PFSK-1 (cell line): ENCODE measurements around the gene STIM1.
A peak's percentile ranks its signal among the peaks of the same experiment; 100 is the strongest.

Experiments used
- FOXP2 ChIP-seq: optimal IDR thresholded peaks from 2 replicates; pipeline ENCODE3; 2011; ENCODE audit warnings: borderline replicate concordance, control low read depth, inconsistent platforms; ENCODE audit not compliant: insufficient read depth; ENCODE audit errors: extremely low read length, extremely low read depth
- POLR2AphosphoS5 ChIP-seq: IDR thresholded peaks from 2 replicates; pipeline ENCODE4 v1.6.1; 2012; ENCODE audit warnings: low read depth, mild to moderate bottlenecking, control low read depth, low read length, moderate library complexity
- SIN3A ChIP-seq: IDR thresholded peaks from 2 replicates; pipeline ENCODE4 v1.6.1; 2012; ENCODE audit warnings: mild to moderate bottlenecking, low read length, moderate library complexity, borderline replicate concordance; ENCODE audit not compliant: insufficient read depth
- TAF1 ChIP-seq: IDR thresholded peaks from 2 replicates; pipeline ENCODE4 v1.6.1; 2012; ENCODE audit warnings: low read length, control low read depth, borderline replicate concordance; ENCODE audit not compliant: insufficient read depth
- TF ChIP-seq, protein P1 (sequence below), 2 experiments: IDR thresholded peaks; 2 replicates each; pipeline versions ENCODE4 v1.6.1 to v1.8.0; 2011 to 2012; ENCODE audit warnings: low read depth in 2 of 2, low read length in 2 of 2, control low read depth in 1 of 2, inconsistent platforms in 1 of 2, mild to moderate bottlenecking in 1 of 2, moderate library complexity in 1 of 2; ENCODE audit not compliant: insufficient read depth in 1 of 2

The STIM1 gene

DNA sequence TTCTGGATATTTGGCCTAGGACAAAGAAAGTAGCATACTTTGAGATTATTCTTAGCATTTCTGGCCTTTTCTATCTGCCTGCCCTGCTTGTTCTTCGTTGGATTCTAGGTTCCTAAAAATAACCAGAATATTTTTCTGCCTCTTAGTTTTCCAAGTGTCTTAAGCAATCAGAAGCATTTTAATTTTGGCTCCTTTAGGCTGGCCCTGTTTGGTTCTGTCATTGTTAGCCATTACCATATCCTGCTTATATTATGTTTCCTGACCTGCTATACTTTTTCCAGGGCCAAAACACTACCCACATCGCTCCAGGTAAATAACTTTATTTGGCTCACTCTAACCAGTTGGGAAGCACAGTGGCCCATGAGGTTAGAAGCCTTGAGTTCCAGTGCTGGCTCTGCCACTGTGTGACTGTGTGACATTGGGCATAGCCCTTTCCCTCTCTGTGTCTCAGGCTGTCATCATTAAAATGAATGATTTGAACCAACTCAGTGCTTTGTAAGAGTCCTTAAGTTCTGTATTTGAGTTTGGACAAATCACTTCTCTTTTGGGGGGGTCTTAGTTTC, 91.1 kb downstream of the STIM1 start:
- TF ChIP-seq, protein P1, sequence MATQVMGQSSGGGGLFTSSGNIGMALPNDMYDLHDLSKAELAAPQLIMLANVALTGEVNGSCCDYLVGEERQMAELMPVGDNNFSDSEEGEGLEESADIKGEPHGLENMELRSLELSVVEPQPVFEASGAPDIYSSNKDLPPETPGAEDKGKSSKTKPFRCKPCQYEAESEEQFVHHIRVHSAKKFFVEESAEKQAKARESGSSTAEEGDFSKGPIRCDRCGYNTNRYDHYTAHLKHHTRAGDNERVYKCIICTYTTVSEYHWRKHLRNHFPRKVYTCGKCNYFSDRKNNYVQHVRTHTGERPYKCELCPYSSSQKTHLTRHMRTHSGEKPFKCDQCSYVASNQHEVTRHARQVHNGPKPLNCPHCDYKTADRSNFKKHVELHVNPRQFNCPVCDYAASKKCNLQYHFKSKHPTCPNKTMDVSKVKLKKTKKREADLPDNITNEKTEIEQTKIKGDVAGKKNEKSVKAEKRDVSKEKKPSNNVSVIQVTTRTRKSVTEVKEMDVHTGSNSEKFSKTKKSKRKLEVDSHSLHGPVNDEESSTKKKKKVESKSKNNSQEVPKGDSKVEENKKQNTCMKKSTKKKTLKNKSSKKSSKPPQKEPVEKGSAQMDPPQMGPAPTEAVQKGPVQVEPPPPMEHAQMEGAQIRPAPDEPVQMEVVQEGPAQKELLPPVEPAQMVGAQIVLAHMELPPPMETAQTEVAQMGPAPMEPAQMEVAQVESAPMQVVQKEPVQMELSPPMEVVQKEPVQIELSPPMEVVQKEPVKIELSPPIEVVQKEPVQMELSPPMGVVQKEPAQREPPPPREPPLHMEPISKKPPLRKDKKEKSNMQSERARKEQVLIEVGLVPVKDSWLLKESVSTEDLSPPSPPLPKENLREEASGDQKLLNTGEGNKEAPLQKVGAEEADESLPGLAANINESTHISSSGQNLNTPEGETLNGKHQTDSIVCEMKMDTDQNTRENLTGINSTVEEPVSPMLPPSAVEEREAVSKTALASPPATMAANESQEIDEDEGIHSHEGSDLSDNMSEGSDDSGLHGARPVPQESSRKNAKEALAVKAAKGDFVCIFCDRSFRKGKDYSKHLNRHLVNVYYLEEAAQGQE (IDR thresholded peaks at IDR 0.05; ENCODE audit: insufficient read depth in 1 of 2, low read depth in 2 of 2, low read length in 2 of 2): no peak
- TF ChIP-seq FOXP2: no peak
- no peak for TF ChIP-seq SIN3A
- no peak for TF ChIP-seq POLR2AphosphoS5
- no peak for TF ChIP-seq TAF1

DNA sequence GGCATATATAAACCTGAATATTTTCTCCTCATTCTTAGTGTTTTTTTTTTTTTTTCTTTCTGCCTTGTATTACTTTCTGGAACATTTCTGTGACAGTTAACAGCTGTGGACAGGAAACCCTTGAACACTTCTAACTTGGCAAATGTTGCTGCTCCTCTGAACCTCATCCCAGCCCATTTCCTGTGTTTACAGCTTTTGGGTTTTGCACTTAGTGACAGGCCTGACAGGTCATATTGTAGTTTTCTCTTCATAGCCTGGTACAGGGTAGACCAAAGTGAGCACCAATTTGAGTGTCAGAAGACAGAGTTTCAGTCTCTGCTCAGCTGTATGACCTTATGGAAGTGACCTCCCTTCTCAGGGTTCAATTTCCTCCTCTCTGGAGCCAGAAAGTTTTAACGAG, 91.6 kb downstream of the STIM1 start:
- TF ChIP-seq POLR2AphosphoS5 (no peak), SIN3A (0 out of 2 replicates have a peak, but pooled peaks have one; percentile 79), FOXP2 (peak; percentile 64), TAF1 (no peak)

DNA sequence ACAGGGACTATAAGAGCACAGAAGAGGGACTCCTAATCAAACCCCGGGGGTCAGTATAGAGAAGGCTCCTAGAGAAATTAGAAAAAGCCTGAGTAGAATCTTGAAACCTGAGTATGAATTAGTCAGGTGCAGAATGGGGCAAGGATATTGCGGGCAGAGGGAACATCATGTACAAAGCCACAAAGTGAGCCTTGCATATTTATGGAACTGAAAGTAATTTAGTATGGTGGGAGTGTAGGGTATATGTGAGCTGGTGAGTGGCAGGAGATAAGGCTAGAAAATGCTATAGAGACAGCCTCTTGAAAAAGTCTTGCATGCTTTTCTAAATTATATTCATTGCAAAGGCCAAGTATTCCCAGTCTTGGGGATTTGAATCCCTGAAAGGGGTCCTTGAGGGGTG, 93.7 kb downstream of the STIM1 start:
- TF ChIP-seq FOXP2 (no peak), TAF1 (no peak), SIN3A (no peak), POLR2AphosphoS5 (no peak)
- TF ChIP-seq, protein P1 (IDR thresholded peaks at IDR 0.05; ENCODE audit: insufficient read depth in 1 of 2, low read depth in 2 of 2, low read length in 2 of 2): no peak

DNA sequence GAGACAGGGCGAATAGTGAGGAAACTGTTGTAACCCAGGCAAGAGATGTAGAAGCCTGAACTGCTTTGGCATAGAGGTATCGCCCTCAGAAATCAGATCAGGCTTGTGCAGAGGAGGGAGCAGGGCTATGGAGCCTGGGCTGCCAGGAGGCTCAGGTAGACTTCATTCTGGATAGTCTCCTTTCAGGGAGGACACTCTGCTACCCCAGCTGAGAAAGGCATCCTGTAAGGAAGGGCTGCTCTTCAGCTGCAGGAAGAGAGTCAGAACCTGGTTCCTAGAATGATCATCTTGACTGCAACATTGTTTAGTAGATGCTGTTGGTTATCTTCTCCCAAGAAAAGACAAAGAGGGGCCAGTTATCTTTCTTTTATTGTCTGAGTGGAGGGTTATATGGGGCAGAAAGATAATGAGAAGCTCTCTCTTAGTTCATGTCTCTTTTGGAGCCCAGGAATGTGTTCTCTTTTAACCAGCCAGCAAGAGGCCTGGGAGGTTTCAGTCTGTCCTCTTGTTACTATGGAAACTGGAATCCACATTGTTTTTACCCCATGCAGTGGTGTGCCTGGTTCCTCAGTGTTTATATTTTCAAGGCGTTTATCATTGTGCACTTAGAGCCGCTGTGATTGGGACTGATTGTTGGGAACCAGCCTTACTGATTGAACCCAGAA, 95.7 kb downstream of the STIM1 start:
- TF ChIP-seq TAF1: no peak
- TF ChIP-seq, protein P1 (IDR thresholded peaks at IDR 0.05; ENCODE audit: insufficient read depth in 1 of 2, low read depth in 2 of 2, low read length in 2 of 2): no peak
- TF ChIP-seq SIN3A: no peak
- no peak for TF ChIP-seq FOXP2
- no peak for TF ChIP-seq POLR2AphosphoS5

DNA sequence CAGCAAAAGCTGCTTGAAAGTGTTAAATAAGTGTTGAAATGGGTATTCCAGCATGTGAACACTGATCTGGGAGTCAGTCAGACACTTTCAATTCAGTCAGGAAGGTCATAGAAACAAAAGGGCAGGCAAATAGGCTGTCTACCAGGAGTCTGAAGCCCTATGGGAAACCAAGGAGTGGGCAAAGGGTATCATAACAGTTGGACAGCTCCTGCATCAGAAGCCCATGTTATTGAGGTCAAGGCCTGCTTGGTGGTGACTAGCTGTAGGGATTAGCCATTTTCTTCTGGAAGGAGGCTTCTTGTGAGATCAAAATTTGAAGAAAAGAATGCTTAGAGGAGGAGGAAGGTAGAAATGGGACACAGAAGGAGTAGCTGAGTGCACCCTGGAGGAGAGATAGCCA, 97.3 kb downstream of the STIM1 start:
- TF ChIP-seq, protein P1 (IDR thresholded peaks at IDR 0.05; ENCODE audit: insufficient read depth in 1 of 2, low read depth in 2 of 2, low read length in 2 of 2): peak; percentile 29 to 86; a peak in 2 of 4 replicates
- no peak for TF ChIP-seq POLR2AphosphoS5
- no peak for TF ChIP-seq SIN3A
